ENCODE data around the gene DDO. TPM values are rescaled to one million over a fixed set of nuclear protein-coding genes. Genes with fewer than 3 reads are reported as not detected.

The DDO gene
- total RNA-seq, 2 donors from 2014 or later, result 4.4 to 13.7 TPM

DNA sequence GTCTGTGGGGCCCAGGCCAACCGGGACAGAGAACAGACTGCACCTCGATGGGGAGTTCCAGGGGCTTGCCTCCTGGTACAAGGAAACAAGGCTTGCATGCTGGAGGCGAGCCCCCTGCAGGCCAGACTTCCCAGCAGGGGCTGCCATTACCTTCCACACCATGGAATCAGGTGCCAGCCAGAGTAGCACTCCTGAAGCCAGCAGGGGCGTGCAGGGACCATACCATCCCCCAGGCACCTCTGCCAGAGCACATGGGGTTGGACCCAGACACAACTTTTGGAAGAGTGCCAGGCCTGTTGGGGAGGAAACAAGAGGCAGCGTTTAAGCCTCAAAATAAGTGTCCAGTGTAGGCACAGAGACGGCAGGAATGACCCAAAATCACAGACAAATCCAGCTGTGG lies 6.5 kb downstream of the DDO start:
- Histone ChIP-seq H3K4me3 (no peak overlapping the region), H3K4me1 (peaks cover 0 to 10% of the 10 kb centered on the region in 2 donors), H3K9me3 (no peaks in the 10 kb centered on the region), H3K36me3 (peaks cover 6% of the 10 kb centered on the region), H3K27ac (no peak overlapping the region), H3K27me3 (no peaks in the 10 kb centered on the region)
- TF ChIP-seq, protein P1, sequence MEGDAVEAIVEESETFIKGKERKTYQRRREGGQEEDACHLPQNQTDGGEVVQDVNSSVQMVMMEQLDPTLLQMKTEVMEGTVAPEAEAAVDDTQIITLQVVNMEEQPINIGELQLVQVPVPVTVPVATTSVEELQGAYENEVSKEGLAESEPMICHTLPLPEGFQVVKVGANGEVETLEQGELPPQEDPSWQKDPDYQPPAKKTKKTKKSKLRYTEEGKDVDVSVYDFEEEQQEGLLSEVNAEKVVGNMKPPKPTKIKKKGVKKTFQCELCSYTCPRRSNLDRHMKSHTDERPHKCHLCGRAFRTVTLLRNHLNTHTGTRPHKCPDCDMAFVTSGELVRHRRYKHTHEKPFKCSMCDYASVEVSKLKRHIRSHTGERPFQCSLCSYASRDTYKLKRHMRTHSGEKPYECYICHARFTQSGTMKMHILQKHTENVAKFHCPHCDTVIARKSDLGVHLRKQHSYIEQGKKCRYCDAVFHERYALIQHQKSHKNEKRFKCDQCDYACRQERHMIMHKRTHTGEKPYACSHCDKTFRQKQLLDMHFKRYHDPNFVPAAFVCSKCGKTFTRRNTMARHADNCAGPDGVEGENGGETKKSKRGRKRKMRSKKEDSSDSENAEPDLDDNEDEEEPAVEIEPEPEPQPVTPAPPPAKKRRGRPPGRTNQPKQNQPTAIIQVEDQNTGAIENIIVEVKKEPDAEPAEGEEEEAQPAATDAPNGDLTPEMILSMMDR (IDR thresholded peaks at IDR 0.05), result no peak
- DNase-seq (ENCODE audit: low spot score), result no peak

GRCh38 chr6:110404607-110405006 lies 10.8 kb downstream of the DDO start:
- Histone ChIP-seq H3K9me3 (no peaks in the 10 kb centered on the region), H3K27me3 (no peaks in the 10 kb centered on the region), H3K4me1 (peaks cover 0 to 3% of the 10 kb centered on the region in 2 donors), H3K27ac (no peak overlapping the region), H3K36me3 (peaks cover 6% of the 10 kb centered on the region), H3K4me3 (no peak overlapping the region)
- TF ChIP-seq, protein P1 (IDR thresholded peaks at IDR 0.05), result no peak
- no peak for DNase-seq (ENCODE audit: low spot score)

DNA sequence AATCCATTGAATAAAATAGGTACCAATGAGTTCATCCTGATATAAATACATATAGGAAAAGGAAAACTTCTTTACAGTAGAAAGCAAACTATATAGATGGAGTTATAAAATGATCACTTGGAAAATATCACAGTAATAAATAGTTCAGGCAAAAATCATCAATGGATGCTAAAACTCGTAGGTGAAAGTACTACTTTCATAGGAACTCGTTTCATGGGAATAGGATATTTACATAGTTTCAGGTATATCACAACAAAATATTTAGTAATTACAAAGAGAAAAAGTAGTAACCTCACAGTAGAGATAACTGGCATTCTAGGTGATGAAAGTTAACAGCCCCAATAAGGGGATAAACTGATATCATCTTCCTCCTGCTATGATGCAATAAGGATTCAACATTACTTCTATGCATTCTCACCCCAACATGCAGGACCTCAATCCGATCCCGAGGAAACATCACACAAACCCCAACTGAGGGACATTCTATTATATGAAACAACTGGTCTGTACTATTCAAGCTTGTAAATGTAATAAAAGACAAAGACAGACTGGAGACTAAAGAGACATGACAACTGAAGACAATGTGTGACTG lies 13.7 kb downstream of the DDO start:
- H3K4me3 ChIP-seq, result no peak overlapping the region
- peaks cover 0 to 8% of the 10 kb centered on the region in 2 donors for H3K4me1 ChIP-seq
- no peaks in the 10 kb centered on the region for H3K27me3 ChIP-seq
- DNase-seq (ENCODE audit: low spot score), result no peak
- H3K9me3 ChIP-seq, result no peaks in the 10 kb centered on the region
- H3K27ac ChIP-seq, result no peak overlapping the region
- TF ChIP-seq, protein P1 (IDR thresholded peaks at IDR 0.05), result no peak
- peaks cover 6% of the 10 kb centered on the region for H3K36me3 ChIP-seq

GRCh38 chr6:110400208-110400607 lies 15.2 kb downstream of the DDO start:
- peaks cover 0 to 21% of the 10 kb centered on the region in 2 donors for H3K4me1 ChIP-seq
- H3K4me3 ChIP-seq, result peak overlapping the region; percentile 29 to 47
- H3K27ac ChIP-seq, result no peak overlapping the region
- TF ChIP-seq, protein P1 (IDR thresholded peaks at IDR 0.05), result no peak
- H3K27me3 ChIP-seq, result no peaks in the 10 kb centered on the region
- H3K36me3 ChIP-seq, result peaks cover 6% of the 10 kb centered on the region
- no peaks in the 10 kb centered on the region for H3K9me3 ChIP-seq
- no peak for DNase-seq (ENCODE audit: low spot score)

- TF ChIP-seq, protein P1 (IDR thresholded peaks at IDR 0.05), result peak in 1 of 2 donors; percentile 11
- Histone ChIP-seq H3K36me3 (peaks cover 3% of the 10 kb centered on the region), H3K27ac (no peak overlapping the region), H3K4me1 (peaks cover 0 to 29% of the 10 kb centered on the region in 2 donors), H3K4me3 (peak overlapping the region; percentile 29 to 47), H3K27me3 (no peaks in the 10 kb centered on the region), H3K9me3 (no peaks in the 10 kb centered on the region)
- no peak for DNase-seq (ENCODE audit: low spot score)
These were observed 15.9 kb downstream of the DDO start for GRCh38 chr6:110399219-110400071.
